ENCODE measurements around the gene SLC26A9. TPM values are rescaled to one million over a fixed set of nuclear protein-coding genes. Genes with fewer than 3 reads are reported as not detected.

SLC26A9 gene
- total and polyA plus RNA-seq, 2 experiments from 2014 or later: not detected

GRCh38 chr1:205961405-205961804 lies 18.1 kb upstream of the SLC26A9 start:
- no peak for ATAC-seq
- no peak overlapping the region for H3K27ac Mint-ChIP-seq

More at GRCh38 chr1:205961405-205961804, 18.1 kb upstream of the SLC26A9 start:
- H3K27me3 ChIP-seq (ENCODE audit: insufficient read depth): no peaks in the 10 kb centered on the region
- H3K4me3 ChIP-seq: no peak overlapping the region
- Mint-ChIP-seq H3K36me3 (ENCODE audit: low read depth) (no peaks in the 10 kb centered on the region), H3K27me3 (ENCODE audit: insufficient read depth, low read depth, poor library complexity) (peaks cover 8% of the 10 kb centered on the region), H3K9me3 (no peaks in the 10 kb centered on the region), H3K4me1 (peaks cover 11% of the 10 kb centered on the region; the same call in 2 of the 3 replicates), H3K4me3 (no peak overlapping the region)
- H3F3A ChIP-seq (replicated peaks; ENCODE audit: low read depth): no peaks in the 10 kb centered on the region
- no peak overlapping the region for H3K4me2 ChIP-seq
- no peak overlapping the region for H3K27ac ChIP-seq (ENCODE audit: low read depth)
- no peak for DNase-seq (ENCODE audit: low spot score)
- no peaks in the 10 kb centered on the region for H4K20me1 ChIP-seq (replicated peaks; ENCODE audit: insufficient read depth)
- no peaks in the 10 kb centered on the region for H3K9me2 ChIP-seq (ENCODE audit: insufficient read depth)
- TF ChIP-seq JUNB (IDR thresholded peaks at IDR 0.05; ENCODE audit: unreplicated experiment): no peak
- no peak for TF ChIP-seq POLR2AphosphoS5 (IDR thresholded peaks at IDR 0.05; ENCODE audit: low read depth)
- TF ChIP-seq STAT1 (IDR thresholded peaks at IDR 0.05; ENCODE audit: unreplicated experiment): no peak
- TF ChIP-seq ZNF114 (CRISPR knock-in tag; IDR thresholded peaks at IDR 0.05): no peak
- TF ChIP-seq EZH2 (IDR thresholded peaks at IDR 0.05; ENCODE audit: low read depth, unreplicated experiment): no peak
- TF ChIP-seq, protein P1, sequence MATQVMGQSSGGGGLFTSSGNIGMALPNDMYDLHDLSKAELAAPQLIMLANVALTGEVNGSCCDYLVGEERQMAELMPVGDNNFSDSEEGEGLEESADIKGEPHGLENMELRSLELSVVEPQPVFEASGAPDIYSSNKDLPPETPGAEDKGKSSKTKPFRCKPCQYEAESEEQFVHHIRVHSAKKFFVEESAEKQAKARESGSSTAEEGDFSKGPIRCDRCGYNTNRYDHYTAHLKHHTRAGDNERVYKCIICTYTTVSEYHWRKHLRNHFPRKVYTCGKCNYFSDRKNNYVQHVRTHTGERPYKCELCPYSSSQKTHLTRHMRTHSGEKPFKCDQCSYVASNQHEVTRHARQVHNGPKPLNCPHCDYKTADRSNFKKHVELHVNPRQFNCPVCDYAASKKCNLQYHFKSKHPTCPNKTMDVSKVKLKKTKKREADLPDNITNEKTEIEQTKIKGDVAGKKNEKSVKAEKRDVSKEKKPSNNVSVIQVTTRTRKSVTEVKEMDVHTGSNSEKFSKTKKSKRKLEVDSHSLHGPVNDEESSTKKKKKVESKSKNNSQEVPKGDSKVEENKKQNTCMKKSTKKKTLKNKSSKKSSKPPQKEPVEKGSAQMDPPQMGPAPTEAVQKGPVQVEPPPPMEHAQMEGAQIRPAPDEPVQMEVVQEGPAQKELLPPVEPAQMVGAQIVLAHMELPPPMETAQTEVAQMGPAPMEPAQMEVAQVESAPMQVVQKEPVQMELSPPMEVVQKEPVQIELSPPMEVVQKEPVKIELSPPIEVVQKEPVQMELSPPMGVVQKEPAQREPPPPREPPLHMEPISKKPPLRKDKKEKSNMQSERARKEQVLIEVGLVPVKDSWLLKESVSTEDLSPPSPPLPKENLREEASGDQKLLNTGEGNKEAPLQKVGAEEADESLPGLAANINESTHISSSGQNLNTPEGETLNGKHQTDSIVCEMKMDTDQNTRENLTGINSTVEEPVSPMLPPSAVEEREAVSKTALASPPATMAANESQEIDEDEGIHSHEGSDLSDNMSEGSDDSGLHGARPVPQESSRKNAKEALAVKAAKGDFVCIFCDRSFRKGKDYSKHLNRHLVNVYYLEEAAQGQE (IDR thresholded peaks at IDR 0.05; ENCODE audit: unreplicated experiment): no peak
- TF ChIP-seq ZNF462 (CRISPR knock-in tag; IDR thresholded peaks at IDR 0.05): no peak
- TF ChIP-seq NANOG (IDR thresholded peaks at IDR 0.05; ENCODE audit: borderline replicate concordance): no peak
- TF ChIP-seq EZH2phosphoT487 (IDR thresholded peaks at IDR 0.05; ENCODE audit: unreplicated experiment): no peak
- no peak for TF ChIP-seq ETS1 (IDR thresholded peaks at IDR 0.05)
- TF ChIP-seq CREB1 (CRISPR knock-in tag; IDR thresholded peaks at IDR 0.05; ENCODE audit: low read depth): no peak
- no peak for TF ChIP-seq ZNF331 (CRISPR knock-in tag; IDR thresholded peaks at IDR 0.05; ENCODE audit: low read depth)
- no peak for TF ChIP-seq CTCF (conservative IDR thresholded peaks at IDR 0.05; ENCODE audit: low read depth in 2 of 2)
- H2AFZ ChIP-seq: no peak overlapping the region
- no peaks in the 10 kb centered on the region for H3K36me3 ChIP-seq (ENCODE audit: insufficient read depth)
- no peaks in the 10 kb centered on the region for H3K4me1 ChIP-seq (ENCODE audit: insufficient read depth)
- no peaks in the 10 kb centered on the region for H3K79me2 ChIP-seq (replicated peaks; ENCODE audit: insufficient read depth)

All from GM23338 (cell line).